MM.1S (cell line): ENCODE data around the gene ACOT12.

Experiments used
- DNase-seq: peaks from one replicate; pipeline ENCODE4 v3.0.0-alpha.2; 2015
- H2AFZ ChIP-seq: fragments of 300-600 bp; sonication (generic); 2 replicates; pipeline ENCODE4 v1.6.0; 2016; ENCODE audit warnings: antibody characterized with exemption, low read length
- H3F3A ChIP-seq: fragments of 300-600 bp; sonication (generic); 2 replicates; pipeline ENCODE4 v1.6.1; 2016; ENCODE audit warnings: mild to moderate bottlenecking, antibody characterized with exemption, low read length, moderate library complexity, mixed read lengths; ENCODE audit not compliant: insufficient read depth
- H3K27ac ChIP-seq: fragments of 300-600 bp; sonication (generic); 2 replicates; pipeline ENCODE4 v1.5.1; 2016; ENCODE audit warnings: mild to moderate bottlenecking, low read length
- H3K27me3 ChIP-seq: fragments of 300-600 bp; sonication (generic); replicated peaks from 2 replicates; pipeline ENCODE4 v1.6.0; 2016; ENCODE audit warnings: low read length; ENCODE audit not compliant: insufficient read depth
- H3K36me3 ChIP-seq: fragments of 300-600 bp; sonication (generic); replicated peaks from 2 replicates; pipeline ENCODE4 v1.6.1; 2016; ENCODE audit warnings: mild to moderate bottlenecking, low read length, mixed read lengths; ENCODE audit not compliant: insufficient read depth
- H3K4me1 ChIP-seq: fragments of 300-600 bp; sonication (generic); 2 replicates; pipeline ENCODE4 v1.6.1; 2016; ENCODE audit warnings: low read length, mixed read lengths
- H3K4me2 ChIP-seq: fragments of 300-600 bp; sonication (generic); 2 replicates; pipeline ENCODE4 v1.6.0; 2016; ENCODE audit warnings: low read depth, low read length
- H3K4me3 ChIP-seq: fragments of 300-600 bp; sonication (generic); 2 replicates; pipeline ENCODE4 v1.5.1; 2016; ENCODE audit warnings: low read length, mixed read lengths
- H3K79me2 ChIP-seq: fragments of 300-600 bp; sonication (generic); 2 replicates; pipeline ENCODE4 v1.6.1; 2016; ENCODE audit warnings: mixed run types, low read length, mixed read lengths
- H3K9ac ChIP-seq: fragments of 300-600 bp; sonication (generic); 2 replicates; pipeline ENCODE4 v1.6.1; 2016; ENCODE audit warnings: low read length, mixed read lengths
- H3K9me2 ChIP-seq: fragments of 300-600 bp; sonication (generic); replicated peaks from 2 replicates; pipeline ENCODE4 v1.6.1; 2016; ENCODE audit warnings: mild to moderate bottlenecking, low read length, mixed read lengths; ENCODE audit not compliant: insufficient read depth
- H3K9me3 ChIP-seq: fragments of 300-600 bp; sonication (generic); replicated peaks from 2 replicates; pipeline ENCODE4 v1.6.1; 2016; ENCODE audit warnings: mild to moderate bottlenecking, low read length, mixed read lengths; ENCODE audit not compliant: insufficient read depth
- H4K20me1 ChIP-seq: fragments of 300-600 bp; sonication (generic); 2 replicates; pipeline ENCODE4 v1.6.1; 2016; ENCODE audit warnings: mild to moderate bottlenecking, low read length, moderate library complexity, mixed read lengths; ENCODE audit not compliant: insufficient read depth
- EZH2 ChIP-seq: fragments of 300-600 bp; sonication (generic); optimal IDR thresholded peaks from 2 replicates; pipeline ENCODE3; 2017; ENCODE audit warnings: low read depth, mild to moderate bottlenecking, antibody characterized with exemption, low read length, mixed read lengths
- EZH2phosphoT487 ChIP-seq: fragments of 300-600 bp; sonication (generic); IDR thresholded peaks from 2 replicates; pipeline ENCODE4 v1.6.1; 2018; ENCODE audit warnings: antibody characterized with exemption, low read length
- TF ChIP-seq, protein P1 (sequence below): fragments of 300-600 bp; sonication (generic); IDR thresholded peaks from 2 replicates; pipeline ENCODE4 v1.5.1; 2016; ENCODE audit warnings: antibody characterized with exemption, low read length, mixed read lengths

Gene ACOT12

DNA sequence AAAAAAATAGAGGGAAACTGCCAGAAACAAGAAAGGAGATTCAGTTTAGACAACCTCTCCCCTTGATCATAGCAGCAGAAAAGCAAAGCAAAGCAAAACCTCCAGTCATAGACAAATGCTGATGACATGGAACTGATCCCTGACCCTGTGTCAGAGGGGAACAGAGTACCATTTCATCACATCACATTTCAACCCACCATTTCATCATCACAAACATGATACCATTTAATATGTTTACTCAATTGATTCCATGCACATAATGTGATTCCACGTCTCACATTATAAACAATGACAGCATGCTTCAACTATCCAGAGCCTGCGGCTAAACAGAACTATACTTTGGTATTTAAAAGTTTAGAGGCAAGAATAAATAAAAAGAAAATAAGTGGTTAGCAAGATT is 28.7 kb upstream of the ACOT12 start:
- DNase-seq: no peak
- Histone ChIP-seq H2AFZ (no peak overlapping the region), H3K79me2 (no peaks in the 10 kb centered on the region), H3K4me3 (no peak overlapping the region), H3K9me2 (no peaks in the 10 kb centered on the region), H3K36me3 (no peaks in the 10 kb centered on the region), H3K4me1 (no peaks in the 10 kb centered on the region), H4K20me1 (no peaks in the 10 kb centered on the region), H3K4me2 (no peak overlapping the region), H3F3A (0 out of 2 replicates have a peak, but pooled peaks cover 9% of the 10 kb centered on the region), H3K9me3 (no peaks in the 10 kb centered on the region), H3K27me3 (no peaks in the 10 kb centered on the region), H3K27ac (no peak overlapping the region), H3K9ac (no peak overlapping the region)
- TF ChIP-seq EZH2phosphoT487: no peak
- TF ChIP-seq, protein P1, sequence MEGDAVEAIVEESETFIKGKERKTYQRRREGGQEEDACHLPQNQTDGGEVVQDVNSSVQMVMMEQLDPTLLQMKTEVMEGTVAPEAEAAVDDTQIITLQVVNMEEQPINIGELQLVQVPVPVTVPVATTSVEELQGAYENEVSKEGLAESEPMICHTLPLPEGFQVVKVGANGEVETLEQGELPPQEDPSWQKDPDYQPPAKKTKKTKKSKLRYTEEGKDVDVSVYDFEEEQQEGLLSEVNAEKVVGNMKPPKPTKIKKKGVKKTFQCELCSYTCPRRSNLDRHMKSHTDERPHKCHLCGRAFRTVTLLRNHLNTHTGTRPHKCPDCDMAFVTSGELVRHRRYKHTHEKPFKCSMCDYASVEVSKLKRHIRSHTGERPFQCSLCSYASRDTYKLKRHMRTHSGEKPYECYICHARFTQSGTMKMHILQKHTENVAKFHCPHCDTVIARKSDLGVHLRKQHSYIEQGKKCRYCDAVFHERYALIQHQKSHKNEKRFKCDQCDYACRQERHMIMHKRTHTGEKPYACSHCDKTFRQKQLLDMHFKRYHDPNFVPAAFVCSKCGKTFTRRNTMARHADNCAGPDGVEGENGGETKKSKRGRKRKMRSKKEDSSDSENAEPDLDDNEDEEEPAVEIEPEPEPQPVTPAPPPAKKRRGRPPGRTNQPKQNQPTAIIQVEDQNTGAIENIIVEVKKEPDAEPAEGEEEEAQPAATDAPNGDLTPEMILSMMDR: no peak

DNA sequence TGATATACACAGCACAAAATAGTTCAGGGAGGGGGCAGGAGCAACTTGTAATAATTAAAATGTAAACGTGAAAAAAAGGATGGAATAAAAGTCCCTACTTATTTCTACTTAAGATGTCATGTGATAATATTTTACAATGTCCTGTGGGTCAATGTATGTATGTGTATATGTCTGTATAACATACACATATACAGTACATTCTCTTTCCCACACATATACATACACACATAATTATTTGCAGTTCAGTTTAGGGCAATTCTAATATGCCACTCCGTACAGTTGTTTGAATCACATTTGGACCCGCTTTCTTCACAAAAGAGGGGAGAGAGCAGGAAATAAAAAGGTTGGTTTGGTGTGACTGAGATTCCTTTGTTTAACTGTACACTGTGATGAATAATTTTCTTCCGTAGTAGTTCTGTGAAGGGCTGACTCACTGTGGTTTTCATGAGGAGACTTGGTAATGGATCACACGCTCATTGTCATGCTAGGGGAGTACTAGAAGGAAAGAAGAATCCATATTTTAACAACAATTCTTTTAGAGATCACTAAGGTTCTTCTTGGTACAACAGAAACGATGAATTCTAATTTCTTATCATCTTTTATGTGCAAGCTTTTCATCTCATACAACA is 26.2 kb upstream of the ACOT12 start:
- no peaks in the 10 kb centered on the region for H4K20me1 ChIP-seq
- H3K4me2 ChIP-seq: no peak overlapping the region
- H3F3A ChIP-seq: no peaks in the 10 kb centered on the region
- H3K27me3 ChIP-seq: no peaks in the 10 kb centered on the region
- H3K36me3 ChIP-seq: no peaks in the 10 kb centered on the region
- no peak overlapping the region for H3K27ac ChIP-seq
- H3K9ac ChIP-seq: no peak overlapping the region
- no peaks in the 10 kb centered on the region for H3K9me3 ChIP-seq
- no peak overlapping the region for H2AFZ ChIP-seq
- no peak for DNase-seq
- TF ChIP-seq EZH2phosphoT487: no peak
- TF ChIP-seq, protein P1: no peak
- no peak for TF ChIP-seq EZH2
- no peaks in the 10 kb centered on the region for H3K79me2 ChIP-seq
- H3K4me3 ChIP-seq: no peak overlapping the region
- H3K9me2 ChIP-seq: no peaks in the 10 kb centered on the region
- no peaks in the 10 kb centered on the region for H3K4me1 ChIP-seq

DNA sequence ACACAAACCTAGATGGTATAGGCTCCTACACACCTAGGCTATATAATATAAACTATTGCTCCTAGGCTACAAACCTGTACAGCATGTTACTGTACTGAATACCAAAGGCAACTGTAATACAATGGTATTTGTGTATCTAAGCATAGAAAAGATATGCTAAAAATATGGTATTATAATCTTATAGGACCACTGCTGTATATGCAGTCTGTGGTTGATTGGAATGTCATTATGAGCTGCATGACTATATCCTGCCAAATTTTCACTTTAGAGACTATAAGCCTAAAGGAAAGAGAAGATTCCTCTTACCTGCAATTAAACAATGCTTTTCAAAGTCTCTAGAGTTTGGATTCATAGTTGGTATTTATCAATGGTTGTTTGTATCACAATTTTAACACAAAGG is 24.7 kb upstream of the ACOT12 start:
- Histone ChIP-seq H3K27ac (no peak overlapping the region), H3F3A (no peaks in the 10 kb centered on the region), H3K4me3 (no peak overlapping the region), H4K20me1 (no peaks in the 10 kb centered on the region), H2AFZ (no peak overlapping the region), H3K4me1 (no peaks in the 10 kb centered on the region), H3K27me3 (no peaks in the 10 kb centered on the region), H3K4me2 (no peak overlapping the region), H3K36me3 (no peaks in the 10 kb centered on the region), H3K9me2 (no peaks in the 10 kb centered on the region), H3K79me2 (no peaks in the 10 kb centered on the region), H3K9ac (no peak overlapping the region), H3K9me3 (no peaks in the 10 kb centered on the region)
- DNase-seq: no peak
- no peak for TF ChIP-seq EZH2
- TF ChIP-seq, protein P1: no peak
- TF ChIP-seq EZH2phosphoT487: no peak
